Right renal pelvis (tissue), 4 donors: Measurements from ENCODE around the gene KCNC4. TPM values are rescaled to one million over a fixed set of nuclear protein-coding genes. Genes with fewer than 3 reads are reported as not detected.

Experiments used
- DNase-seq, 4 donors: peaks; one replicate each; pipeline ENCODE4 v3.0.0-alpha.2; 2013; ENCODE audit warnings: low read depth in 4 of 4, low spot score in 3 of 4, missing footprints in 1 of 4
- polyA plus RNA-seq, 4 donors: library from polyadenylated mRNA; unstranded; fragments of 120-200 nt; gene quantifications; one replicate each; pipeline ENCODE4 v1.2.1, GENCODE V29; 2013; ENCODE audit not compliant: insufficient read length in 4 of 4

KCNC4 gene
- polyA plus RNA-seq, 4 donors = 4.9 to 7.1 (median 5.6) TPM

DNA sequence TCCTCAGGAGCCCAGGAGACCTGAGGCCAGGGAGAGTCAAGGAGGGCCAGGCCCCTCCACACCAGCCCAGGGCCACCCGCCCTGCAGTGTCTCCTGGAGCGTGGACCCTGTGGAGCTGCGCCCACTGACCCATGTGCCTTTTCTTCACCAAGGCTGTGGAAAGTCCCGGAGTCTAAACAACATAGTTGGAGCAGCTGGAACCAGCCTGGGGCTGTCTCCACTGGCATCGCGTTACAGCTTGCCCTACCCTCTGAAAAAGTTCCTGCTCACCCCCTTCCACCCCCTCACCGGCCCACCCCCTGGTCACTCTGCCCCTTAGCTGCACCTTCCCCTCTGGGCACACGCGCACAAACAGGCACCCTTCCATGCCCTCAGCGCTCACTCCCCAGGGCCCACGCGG, 18.3 kb downstream of the KCNC4 start:
- DNase-seq = no peak

DNA sequence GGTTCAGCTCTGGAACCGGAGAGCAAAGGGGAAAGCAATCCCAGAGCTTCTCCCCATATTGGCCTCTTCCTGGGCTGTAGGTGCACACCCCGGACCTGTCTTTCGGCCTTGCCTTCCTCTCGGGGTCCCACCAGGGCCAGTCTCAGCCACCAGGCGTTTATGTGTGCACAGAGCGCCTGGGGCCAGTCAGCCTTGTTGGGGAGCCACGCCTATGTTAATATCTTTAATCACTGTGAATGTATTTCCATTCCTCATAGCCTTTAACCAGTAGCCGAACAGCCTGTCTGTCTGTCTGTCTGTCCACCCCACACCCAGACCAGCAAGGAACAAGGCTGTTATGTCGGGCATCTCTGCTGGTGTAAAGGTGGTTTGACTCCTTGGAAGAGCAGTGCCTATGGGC, 18.8 kb downstream of the KCNC4 start:
- no peak for DNase-seq

DNA sequence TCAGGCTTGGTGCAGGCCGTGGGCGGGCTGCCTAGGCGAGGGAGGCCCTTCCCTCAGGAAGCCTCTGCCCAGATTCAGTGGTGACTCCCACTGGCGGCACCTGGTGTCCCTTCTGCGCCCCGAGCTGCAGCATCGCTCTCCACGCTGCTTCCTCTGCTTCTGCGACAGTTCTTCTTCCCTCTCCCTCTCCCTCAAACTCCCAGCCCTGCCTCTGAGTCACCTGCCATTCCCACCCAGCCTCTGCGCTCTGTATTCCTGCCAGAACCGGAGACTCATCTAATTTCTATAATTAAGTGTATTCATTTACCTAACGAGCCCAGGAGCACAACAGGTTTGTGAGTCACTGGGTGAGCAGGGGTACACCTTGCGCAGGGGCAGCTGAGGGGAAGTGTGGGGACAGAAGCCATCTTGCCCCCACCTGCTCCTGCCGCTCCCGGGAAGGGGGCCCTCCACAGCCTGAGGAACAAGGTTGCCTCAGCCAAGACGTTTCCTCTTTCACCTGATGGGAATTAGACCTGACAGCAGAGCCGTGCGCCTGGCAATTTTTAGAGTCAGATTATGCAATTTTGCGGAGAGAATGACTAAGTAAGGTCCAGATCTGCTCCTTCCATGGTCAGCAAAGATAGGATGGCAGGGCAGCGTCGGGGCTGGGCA, 19.4 kb downstream of the KCNC4 start:
- DNase-seq = no peak

- no peak for DNase-seq
Observed at GRCh38 chr1:110230381-110231199, 20.5 kb downstream of the KCNC4 start.

- no peak for DNase-seq
Observed at GRCh38 chr1:110233861-110234260, 23.7 kb downstream of the KCNC4 start.

DNA sequence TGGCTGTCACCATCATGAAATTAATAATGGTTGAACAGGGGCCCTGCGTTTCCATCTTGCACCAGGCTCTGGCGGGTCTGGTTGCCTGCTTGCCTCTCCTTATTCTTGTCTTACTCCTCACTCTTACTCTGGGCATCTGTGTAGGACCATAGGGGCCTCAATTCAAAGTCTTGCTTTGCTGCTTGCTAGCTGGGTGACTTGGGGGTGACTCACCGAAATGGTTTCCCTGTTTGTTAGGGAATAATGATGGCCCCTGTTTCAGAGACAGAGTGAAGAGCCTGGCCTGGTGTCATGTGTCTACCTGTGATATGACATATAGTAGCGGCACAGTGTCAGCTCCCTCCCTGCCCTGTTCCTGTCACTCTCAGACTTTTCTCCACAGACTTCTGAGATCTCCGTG, 24.6 kb downstream of the KCNC4 start:
- DNase-seq = no peak

GRCh38 chr1:110235181-110235833, 25.2 kb downstream of the KCNC4 start:
- no peak for DNase-seq

- no peak for DNase-seq
Observed at GRCh38 chr1:110235834-110236682, 25.9 kb downstream of the KCNC4 start.

DNA sequence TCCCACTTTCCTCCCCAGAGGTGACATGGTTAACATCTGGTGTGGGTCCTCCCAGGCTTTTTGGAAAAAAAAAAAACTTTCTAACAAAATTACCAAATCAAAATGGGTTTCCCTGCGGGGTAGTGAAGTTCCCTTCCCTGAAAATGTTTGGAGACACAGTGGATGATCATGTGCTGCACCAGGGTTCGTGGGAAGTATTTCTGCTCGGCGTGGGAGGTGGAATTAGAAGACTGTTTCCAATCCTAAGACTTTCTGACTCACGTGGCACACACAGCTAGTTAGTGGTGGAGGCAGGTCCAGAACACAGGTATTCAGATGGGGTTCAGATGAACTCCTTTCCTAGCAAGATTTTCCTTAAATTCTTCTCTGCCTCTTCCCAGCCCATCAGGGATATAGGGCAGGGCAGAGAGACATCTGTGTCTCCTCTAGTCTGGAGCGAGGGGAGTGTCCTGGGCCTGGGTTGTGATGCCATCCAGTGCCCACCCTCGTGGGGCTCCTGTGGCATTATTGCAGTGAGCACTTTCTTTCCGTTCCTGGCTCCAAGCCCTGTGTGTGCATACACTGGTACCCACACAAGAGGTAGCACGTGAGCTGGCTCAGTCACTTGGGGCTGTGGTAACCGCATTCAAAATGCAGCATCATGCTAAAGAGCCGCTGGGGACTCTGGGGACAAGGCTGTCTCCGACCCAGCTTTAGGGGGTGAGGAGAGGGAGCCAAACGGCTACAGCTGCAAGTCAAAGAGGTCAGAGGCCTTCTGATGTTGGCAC, 27.5 kb downstream of the KCNC4 start:
- DNase-seq = no peak

DNA sequence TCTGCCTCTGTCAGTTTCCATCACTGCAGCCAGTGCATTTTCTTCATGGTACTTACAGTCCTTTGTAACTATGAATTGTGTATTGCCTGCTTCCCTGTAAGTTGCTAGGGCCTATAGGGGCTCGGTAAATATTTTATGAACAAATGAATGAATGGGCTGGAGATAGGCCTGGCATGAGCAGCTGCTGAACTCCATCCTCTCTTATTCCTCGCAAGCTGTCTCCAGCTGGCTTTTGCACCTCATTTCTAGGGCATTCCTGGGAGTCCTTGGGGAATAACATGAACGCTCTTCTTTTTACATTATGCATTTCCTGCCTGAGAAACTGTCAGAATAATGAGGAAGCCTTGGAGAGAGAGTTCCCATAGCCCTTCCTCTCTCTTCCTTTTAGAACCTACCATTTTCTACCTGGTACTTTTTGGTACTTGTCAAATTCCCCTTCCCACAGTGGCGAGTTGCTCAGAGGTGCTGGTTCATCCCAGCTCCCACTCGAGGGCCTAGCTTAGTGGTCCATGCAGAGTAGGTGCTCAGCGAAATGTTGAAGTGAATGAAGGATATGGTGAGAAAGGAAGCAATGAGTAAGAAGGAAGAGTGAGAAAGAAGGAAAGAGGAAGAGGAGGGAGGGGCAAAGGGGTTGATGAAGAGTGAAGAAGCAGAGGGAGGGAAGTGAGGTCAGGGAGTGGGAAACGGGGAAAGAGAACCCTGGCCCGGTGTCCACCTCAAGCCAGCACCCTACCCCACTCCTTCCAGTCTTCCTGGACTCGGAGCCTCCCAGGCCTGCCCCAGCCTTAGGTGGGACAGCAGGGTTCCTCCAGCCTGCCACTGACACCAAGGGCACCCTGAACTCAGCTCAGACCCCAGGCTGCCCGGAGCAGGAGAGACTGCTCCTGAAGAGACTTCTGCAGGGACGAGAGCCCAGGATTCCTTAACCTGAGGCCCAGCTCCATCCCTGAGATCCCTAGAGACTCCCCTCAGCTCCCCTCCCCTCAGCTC, 29.6 kb downstream of the KCNC4 start:
- peak in 2 of 4 donors; percentile 10 to 24 for DNase-seq

DNA sequence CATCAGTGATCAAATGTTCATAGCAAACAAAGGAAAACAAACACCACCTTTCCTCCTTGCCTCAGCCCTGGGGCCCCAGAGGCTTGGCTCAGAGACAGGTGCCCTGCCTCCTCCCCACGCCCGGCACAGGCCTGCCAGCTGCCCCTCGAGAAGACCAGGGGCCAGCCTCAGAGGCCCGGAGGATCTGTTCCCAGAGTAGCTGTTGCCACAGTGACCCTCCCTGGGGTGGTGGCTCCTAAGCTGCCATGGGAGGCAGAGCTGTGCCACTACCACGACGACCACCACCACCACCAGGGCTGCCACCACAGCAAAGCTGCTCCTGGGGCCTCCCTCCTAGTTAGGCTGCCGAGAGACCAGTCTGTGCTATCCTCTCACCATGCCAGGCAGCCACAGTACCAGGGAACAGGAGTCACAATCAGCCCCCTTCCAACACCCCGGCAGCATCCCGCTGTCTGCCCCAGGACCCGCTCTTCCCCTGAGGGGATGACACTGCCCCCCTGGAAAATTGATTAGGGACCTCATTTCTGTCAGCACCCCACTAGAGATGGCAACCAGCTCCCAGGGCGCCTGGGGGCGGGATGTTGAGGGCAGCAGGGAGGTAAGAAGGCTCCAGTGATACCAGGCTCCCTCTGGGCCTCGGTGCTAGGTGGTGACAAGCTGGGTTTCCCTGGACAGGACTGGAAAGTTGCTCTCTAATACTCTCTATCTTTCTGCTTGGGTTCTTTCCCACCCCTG, 30.5 kb downstream of the KCNC4 start:
- no peak for DNase-seq

DNA sequence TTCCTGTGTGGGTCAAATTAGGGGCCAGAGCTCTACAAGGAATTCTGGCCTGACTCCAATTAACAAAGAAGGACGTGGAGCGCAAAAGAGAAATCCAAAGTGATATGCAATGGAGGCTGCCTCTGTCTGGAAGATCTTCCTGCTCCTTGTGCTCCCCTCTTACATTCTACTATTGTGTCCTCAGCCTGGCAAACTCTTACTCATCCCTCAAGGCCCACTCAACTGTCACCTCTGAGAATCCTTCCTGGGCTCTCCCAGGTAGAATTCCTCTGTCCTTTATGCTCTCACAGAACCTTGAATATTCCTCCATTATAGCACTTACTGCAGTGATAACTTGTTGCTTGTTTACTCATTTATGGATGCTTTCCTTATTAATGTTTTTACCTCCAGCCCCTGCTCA, 31.4 kb downstream of the KCNC4 start:
- no peak for DNase-seq

DNA sequence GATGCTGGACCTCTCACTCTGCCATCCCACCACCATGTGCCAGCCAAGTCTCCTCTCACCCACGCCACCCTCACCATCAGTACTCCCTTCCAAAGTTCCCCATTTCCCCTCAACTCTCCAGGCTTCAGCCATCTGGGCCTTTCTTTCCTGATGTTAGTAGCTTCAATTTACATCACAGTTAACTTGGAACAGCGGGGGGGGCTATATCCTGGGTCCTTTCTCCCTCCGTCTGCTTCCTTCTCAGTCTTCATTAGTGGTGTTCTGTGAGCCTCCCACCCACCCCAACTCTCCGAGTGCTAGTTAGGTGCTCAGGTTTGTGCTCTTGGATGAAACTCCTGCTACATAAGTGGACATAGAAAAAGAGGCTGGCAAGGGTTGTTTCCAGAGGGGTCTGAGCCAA, 31.9 kb downstream of the KCNC4 start:
- no peak for DNase-seq

GRCh38 chr1:110242731-110243130, 32.6 kb downstream of the KCNC4 start:
- DNase-seq = no peak

- no peak for DNase-seq
Observed at GRCh38 chr1:110243146-110243545, 33.0 kb downstream of the KCNC4 start.

GRCh38 chr1:110243574-110243973, 33.5 kb downstream of the KCNC4 start:
- DNase-seq = no peak

DNA sequence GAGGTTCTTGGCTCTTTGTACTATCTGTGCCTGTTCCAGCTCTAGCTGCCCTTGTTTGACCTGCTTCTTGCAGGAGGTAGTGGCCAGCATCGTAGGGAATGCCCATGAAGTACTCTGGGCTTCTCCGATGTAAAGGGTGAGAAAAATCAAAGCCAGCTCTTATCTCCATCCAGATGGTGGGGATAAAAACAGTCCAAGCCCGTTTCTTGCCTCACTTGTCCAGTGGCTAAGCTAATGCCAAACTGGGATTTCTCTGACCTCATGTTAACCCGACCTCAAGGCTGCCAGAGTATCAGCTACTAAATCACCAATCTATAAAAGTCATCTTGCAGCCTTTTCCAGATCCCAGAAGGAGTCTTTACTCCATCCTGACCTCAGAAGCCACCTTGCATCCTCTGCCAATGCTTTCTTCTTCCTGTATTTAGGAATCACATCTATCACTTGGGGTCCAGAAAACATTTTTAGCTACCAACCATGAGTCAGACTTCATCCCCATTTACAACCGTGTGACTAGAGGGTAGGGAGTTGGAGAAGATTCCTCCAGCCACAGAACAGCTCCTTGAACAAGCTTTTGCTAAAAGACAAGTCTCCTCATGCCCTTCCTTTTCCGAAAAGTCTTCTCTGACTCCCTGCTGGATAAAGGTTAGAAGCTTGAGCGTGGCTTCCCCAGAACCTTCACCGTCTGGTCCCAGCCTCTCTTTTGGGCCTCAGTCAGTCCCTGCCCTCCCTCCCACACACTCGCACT, 35.9 kb downstream of the KCNC4 start:
- DNase-seq = no peak
